Peyer's patch (tissue), 4 donors: ENCODE results near the gene HCAR1. TPM values are rescaled to one million over a fixed set of nuclear protein-coding genes. Genes with fewer than 3 reads are reported as not detected.
"Not testable (repeated sequence)": the region's sequence is repeated elsewhere in the genome, so short reads cannot be mapped to it uniquely, and the experiment has no call there.

ENCODE experiments used
- DNase-seq, 3 donors: peaks; one replicate each; pipeline ENCODE4 v3.0.0-alpha.2; 2017 to 2019
- H3K27ac ChIP-seq, 4 donors: fragments of 200-600 bp; sonication (generic); one replicate each; pipeline ENCODE4 v1.5.1; 2016 to 2019
- H3K27me3 ChIP-seq, 2 donors: fragments of 200-600 bp; sonication (generic); one replicate each; pipeline ENCODE4 v1.5.1; 2019
- H3K36me3 ChIP-seq, 3 donors: fragments of 200-600 bp; sonication (generic); one replicate each; pipeline ENCODE4 v1.5.1; 2016 to 2019
- H3K4me1 ChIP-seq, 4 donors: fragments of 200-600 bp; sonication (generic); one replicate each; pipeline ENCODE4 v1.5.1; 2016 to 2019
- H3K4me3 ChIP-seq, 4 donors: fragments of 200-600 bp; sonication (generic); 1 replicate in 3 of 4; 2 replicates in 1 of 4; pipeline ENCODE4 v1.5.1; 2016 to 2019; ENCODE audit warnings: mild to moderate bottlenecking in 1 of 4
- H3K9me3 ChIP-seq, 4 donors: fragments of 200-600 bp; sonication (generic); one replicate each; pipeline ENCODE4 v1.5.1; 2016 to 2019; ENCODE audit warnings: mild to moderate bottlenecking in 1 of 4
- POLR2A ChIP-seq, 2 donors: fragments of 450-650 bp; IDR thresholded peaks; one replicate each; pipeline ENCODE4 v1.5.1; 2017; ENCODE audit warnings: antibody characterized with exemption in 2 of 2, mild to moderate bottlenecking in 2 of 2, moderate library complexity in 2 of 2
- total RNA-seq, 4 donors: library from RNA; depleted of rRNA; stranded (reverse); fragments of >200 nt; gene quantifications; one replicate each; pipeline ENCODE4 v1.1.0, GENCODE V29; 2016
- TF ChIP-seq, protein P1 (sequence below), 6 experiments: fragments of 450-650 bp in 4 of 6; fragments of 200-600 bp in 2 of 6; sonication (generic) in 1 of 6; IDR thresholded peaks; one replicate each; pipeline ENCODE4 v1.5.1; 2017 to 2019; ENCODE audit warnings: antibody characterized with exemption in 6 of 6, mild to moderate bottlenecking in 3 of 6, moderate library complexity in 1 of 6

The HCAR1 gene, protein sequence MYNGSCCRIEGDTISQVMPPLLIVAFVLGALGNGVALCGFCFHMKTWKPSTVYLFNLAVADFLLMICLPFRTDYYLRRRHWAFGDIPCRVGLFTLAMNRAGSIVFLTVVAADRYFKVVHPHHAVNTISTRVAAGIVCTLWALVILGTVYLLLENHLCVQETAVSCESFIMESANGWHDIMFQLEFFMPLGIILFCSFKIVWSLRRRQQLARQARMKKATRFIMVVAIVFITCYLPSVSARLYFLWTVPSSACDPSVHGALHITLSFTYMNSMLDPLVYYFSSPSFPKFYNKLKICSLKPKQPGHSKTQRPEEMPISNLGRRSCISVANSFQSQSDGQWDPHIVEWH
- not detected for total RNA-seq

DNA sequence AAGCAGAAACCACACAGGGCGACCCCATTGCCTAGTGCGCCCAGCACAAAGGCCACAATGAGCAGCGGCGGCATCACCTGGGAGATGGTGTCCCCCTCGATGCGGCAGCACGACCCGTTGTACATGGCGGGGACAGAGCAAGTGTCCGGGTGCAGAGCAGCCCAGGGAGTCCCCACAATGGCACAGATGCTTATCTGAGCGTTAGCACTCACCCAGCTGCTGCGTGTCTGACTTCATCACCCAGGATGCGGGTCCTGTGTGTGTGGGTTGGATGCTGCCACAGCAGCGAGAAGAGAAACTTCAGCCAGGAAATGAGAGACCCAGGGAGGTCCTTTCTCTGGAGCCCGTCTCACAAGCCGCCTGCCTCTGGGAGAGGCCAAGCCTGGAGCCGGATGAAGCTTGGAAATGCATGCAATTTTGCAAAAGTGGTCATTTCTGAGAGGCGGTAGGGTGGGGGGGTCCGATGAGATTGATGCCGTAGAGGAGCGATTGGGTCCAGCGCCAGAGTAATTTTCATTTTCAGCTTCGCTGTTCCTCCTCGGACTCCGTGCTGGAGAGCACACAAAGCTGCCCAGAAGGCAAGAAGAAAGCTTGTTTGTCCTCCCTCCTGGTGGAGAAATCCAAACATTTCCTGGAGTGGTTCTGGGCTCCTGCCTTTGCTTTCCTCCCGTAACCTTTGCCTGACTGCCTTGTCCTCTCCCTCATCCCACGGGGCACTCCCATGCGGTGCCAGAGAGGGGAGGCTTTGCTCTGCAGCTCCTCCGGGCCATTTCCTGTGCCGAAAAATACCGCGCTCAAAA, at the start of gene HCAR1:
Gene HCAR1, minus strand, starts transcription at position 630 of the 800 bp plus-strand sequence. Its CDS starts 505 bp downstream, at position 125.
- peak within 1 kb of the TSS in 1 of 4 donors; percentile 2 for H3K4me3 ChIP-seq
- H3K27ac ChIP-seq, result no peak within 1 kb of the TSS

DNA sequence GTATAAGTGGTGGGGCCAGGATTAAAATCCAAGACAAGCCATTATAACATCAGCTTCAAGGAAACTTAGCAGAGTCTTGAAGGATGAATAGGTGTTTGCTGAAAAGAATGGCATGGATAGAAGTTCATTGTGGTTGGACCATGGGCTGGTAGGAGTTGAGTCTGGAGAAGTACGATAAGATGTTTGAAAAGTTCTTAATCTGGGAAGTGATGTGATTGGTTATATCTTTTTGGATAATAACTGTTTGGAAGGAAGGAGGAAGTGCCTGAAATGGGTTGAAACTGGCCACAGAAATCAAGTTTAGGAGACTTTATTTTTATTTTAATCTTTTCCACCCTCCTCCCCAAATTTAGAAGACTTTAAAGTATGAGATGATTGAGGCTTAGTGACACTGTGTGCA, 26.9 kb upstream of the HCAR1 start:
- TF ChIP-seq, protein P1, sequence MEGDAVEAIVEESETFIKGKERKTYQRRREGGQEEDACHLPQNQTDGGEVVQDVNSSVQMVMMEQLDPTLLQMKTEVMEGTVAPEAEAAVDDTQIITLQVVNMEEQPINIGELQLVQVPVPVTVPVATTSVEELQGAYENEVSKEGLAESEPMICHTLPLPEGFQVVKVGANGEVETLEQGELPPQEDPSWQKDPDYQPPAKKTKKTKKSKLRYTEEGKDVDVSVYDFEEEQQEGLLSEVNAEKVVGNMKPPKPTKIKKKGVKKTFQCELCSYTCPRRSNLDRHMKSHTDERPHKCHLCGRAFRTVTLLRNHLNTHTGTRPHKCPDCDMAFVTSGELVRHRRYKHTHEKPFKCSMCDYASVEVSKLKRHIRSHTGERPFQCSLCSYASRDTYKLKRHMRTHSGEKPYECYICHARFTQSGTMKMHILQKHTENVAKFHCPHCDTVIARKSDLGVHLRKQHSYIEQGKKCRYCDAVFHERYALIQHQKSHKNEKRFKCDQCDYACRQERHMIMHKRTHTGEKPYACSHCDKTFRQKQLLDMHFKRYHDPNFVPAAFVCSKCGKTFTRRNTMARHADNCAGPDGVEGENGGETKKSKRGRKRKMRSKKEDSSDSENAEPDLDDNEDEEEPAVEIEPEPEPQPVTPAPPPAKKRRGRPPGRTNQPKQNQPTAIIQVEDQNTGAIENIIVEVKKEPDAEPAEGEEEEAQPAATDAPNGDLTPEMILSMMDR (IDR thresholded peaks at IDR 0.05), result no peak
- TF ChIP-seq POLR2A (IDR thresholded peaks at IDR 0.05), result no peak
- H3K4me3 ChIP-seq, result no peak overlapping the region
- H3K36me3 ChIP-seq, result peaks cover 0 to 70% (median 4%) of the 10 kb centered on the region in 3 donors
- no peak overlapping the region for H3K27ac ChIP-seq
- H3K4me1 ChIP-seq, result peaks cover 0 to 12% (median 3%) of the 10 kb centered on the region in 4 donors
- H3K27me3 ChIP-seq, result no peaks in the 10 kb centered on the region
- DNase-seq, result no peak
- H3K9me3 ChIP-seq, result no peaks in the 10 kb centered on the region

More for the DNA sequence above, at the start of gene HCAR1:
- Histone ChIP-seq H3K9me3 (no peaks in the 10 kb centered on the region), H3K27me3 (no peaks in the 10 kb centered on the region), H3K36me3 (no peaks in the 10 kb centered on the region), H3K4me1 (peaks cover 0 to 5% (median 0%) of the 10 kb centered on the region in 4 donors)
- TF ChIP-seq, protein P1 (IDR thresholded peaks at IDR 0.05), result no peak
- no peak for TF ChIP-seq POLR2A (IDR thresholded peaks at IDR 0.05)
- DNase-seq, result peak in 1 of 3 donors; percentile 34

DNA sequence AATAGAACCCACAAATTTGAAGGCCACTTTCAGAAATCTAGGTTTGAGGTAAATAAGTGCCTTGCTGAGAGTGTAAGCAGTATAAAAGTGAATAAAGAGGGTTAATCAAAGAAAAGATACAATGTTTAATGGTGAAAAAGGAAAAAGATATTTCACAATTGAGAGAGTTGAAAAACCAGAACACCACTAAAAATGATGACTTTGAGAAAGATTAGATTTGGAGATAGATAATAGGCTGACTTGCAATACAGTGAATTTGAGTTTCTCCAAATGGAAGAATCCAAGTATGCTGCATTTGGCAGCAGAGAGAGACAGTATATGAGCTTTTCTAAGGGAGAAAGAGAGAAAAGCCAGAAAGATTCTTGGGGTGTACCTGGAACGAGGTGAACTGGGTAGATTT, 24.1 kb upstream of the HCAR1 start:
- Histone ChIP-seq H3K9me3 (no peaks in the 10 kb centered on the region), H3K36me3 (peaks cover 0 to 59% (median under 1%) of the 10 kb centered on the region in 3 donors), H3K27ac (no peak overlapping the region), H3K4me1 (peaks cover 0 to 17% (median 6%) of the 10 kb centered on the region in 4 donors), H3K4me3 (no peak overlapping the region), H3K27me3 (no peaks in the 10 kb centered on the region)
- DNase-seq, result no peak
- TF ChIP-seq, protein P1 (IDR thresholded peaks at IDR 0.05), result no peak
- TF ChIP-seq POLR2A (IDR thresholded peaks at IDR 0.05), result no peak

DNA sequence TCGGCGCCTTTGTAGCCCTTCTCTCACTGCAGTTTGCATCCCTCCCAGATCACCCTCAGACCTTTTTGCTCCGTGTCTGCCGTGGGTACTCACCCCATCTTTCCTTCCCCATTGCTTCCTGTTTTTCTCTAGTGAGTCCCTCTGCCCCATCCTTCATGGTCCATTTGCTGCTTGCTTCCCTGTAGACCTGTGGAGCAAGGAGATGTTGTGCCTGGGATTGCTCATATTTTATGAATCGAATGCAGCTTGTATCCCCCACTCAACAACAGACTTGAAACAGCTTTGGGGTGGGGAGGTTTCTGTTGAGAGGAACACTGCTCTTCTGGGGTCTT, 22.6 kb upstream of the HCAR1 start:
- H3K27ac ChIP-seq, result peak overlapping the region; percentile 74 to 90 (median 85)
- H3K36me3 ChIP-seq, result peaks cover 0 to 43% (median 0%) of the 10 kb centered on the region in 3 donors
- no peaks in the 10 kb centered on the region for H3K9me3 ChIP-seq
- peak overlapping the region; percentile 62 to 97 (median 86) for H3K4me3 ChIP-seq
- no peaks in the 10 kb centered on the region for H3K27me3 ChIP-seq
- TF ChIP-seq POLR2A (IDR thresholded peaks at IDR 0.05), result no peak
- TF ChIP-seq, protein P1 (IDR thresholded peaks at IDR 0.05), result no peak
- peaks cover 0 to 17% (median 6%) of the 10 kb centered on the region in 4 donors for H3K4me1 ChIP-seq
- DNase-seq, result peak in 1 of 3 donors; percentile 38

DNA sequence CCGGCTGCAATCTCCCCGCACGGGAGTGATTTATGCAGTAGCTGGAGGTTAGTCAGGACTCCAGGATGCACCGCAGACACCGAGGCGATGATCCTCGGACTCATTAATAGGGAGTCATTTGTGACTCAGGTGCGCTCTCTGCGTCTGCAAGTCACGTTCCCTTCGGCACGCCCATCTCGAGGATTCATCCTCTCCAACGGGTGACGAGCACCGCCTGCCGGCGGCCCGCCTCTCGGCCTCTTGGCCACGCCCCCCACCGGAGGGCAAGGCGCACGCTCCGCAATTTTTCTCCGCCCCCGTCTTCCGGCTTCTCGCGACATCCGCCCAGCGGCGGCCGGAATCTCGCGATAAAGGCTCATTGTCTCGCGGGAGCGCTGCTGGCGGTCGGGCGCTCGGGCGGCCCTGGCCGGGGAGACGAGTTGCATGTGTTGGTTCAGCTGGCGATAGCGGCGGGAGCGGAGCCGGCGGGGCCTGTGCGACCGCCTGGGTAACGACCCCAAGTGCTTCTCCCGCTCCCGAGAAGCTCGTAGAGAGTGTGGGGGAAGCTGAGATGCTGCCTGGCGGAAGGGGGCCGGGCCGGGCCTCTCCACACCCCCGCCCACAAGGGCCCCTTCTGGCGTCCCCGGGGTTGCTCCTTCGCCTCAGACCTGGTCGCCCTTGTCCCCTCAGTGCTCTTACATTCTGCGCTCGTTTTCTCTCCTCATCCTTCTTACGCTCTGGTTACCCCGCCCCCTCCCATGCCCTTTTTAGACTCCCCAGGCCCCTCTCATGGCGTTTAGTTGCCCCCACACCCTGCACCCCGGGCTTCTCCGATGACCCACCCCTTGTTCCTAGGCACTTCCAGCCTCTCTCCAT, 22.0 kb upstream of the HCAR1 start, which contains the start of gene DENR:
Gene DENR, plus strand, starts transcription at position 361 of the 855 bp plus-strand sequence. CDS start 878 bp downstream, outside the sequence.
- H3K36me3 ChIP-seq, result peaks cover 0 to 38% (median 0%) of the 10 kb centered on the region in 3 donors
- peak within 1 kb of the TSS; percentile 78 to 90 (median 85) for H3K27ac ChIP-seq
- DNase-seq, result peak; percentile 98 to 100 (median 100)
- TF ChIP-seq, protein P1 (IDR thresholded peaks at IDR 0.05), result peak; percentile 74 to 93 (median 84)
- peak; percentile 55 to 72 for TF ChIP-seq POLR2A (IDR thresholded peaks at IDR 0.05)
- H3K4me3 ChIP-seq, result peak within 1 kb of the TSS; percentile 62 to 97 (median 86)
- H3K9me3 ChIP-seq, result no peaks in the 10 kb centered on the region
- peaks cover 0 to 17% (median 6%) of the 10 kb centered on the region in 4 donors for H3K4me1 ChIP-seq
- H3K27me3 ChIP-seq, result no peaks in the 10 kb centered on the region

DNA sequence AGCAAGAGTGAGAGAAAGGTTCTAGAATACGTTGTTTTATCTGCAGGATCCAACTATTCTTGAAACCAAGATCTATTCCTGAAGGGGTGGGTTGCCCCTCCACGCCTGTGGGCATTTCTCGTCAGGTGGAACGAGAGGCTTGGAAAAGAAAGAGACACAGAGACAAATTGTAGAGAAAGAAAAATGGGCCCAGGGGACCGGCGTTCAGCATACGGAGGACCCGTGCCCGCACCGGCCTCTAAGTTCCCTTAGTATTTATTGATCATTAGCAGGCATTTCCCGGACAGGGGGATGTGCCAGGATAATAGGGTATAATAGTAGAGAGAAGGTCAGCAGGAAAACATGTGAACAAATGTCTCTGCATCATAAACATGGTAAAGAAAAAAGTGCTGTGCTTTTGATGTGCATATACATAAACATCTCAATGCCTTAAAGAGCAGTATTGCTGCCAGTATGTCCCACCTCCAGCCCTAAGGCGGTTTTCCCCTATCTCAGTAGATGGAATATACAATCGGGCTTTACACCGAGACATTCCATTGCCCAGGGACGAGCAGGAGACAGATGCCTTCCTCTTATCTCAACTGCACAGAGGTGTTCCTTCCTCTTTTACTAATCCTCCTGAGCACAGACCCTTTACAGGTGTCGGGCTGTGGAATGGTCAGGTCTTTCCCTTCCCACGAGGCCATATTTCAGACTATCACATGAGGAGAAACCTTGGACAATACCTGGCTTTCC, 20.3 kb upstream of the HCAR1 start:
- Histone ChIP-seq H3K4me1 (peaks cover 0 to 17% (median 6%) of the 10 kb centered on the region in 4 donors), H3K36me3 (peaks cover 0 to 20% (median 0%) of the 10 kb centered on the region in 3 donors)
- DNase-seq, result peak in 1 of 3 donors; percentile 42
- not testable (repeated sequence) for H3K27ac ChIP-seq, H3K4me3 ChIP-seq, H3K9me3 ChIP-seq, H3K27me3 ChIP-seq
